WTC11 (cell line): ENCODE measurements around the gene ANKRD13A. TPM values are rescaled to one million over a fixed set of nuclear protein-coding genes. Genes with fewer than 3 reads are reported as not detected.
"Not testable (repeated sequence)": the region's sequence is repeated elsewhere in the genome, so short reads cannot be mapped to it uniquely, and the experiment has no call there.

Source experiments
- ATAC-seq: fragments of 200-7000 bp; cut with Tn5 transposase; 2 replicates; pipeline ENCODE4 v1.10.0; 2021; ENCODE audit warnings: mild to moderate bottlenecking, moderate library complexity
- CTCF ChIA-PET: fragments of 300-600 bp; sonication (Branson Sonifier 250); formaldehyde crosslinking; loops from one replicate; lab custom pipeline; 2021; ENCODE audit warnings: antibody characterized with exemption; lab: Charles Lee
- POLR2A ChIA-PET: fragments of 350-600 bp; sonication (Branson Sonifier 250); formaldehyde crosslinking; loops from one replicate; lab custom pipeline; 2021; ENCODE audit warnings: antibody characterized with exemption; lab: Charles Lee
- DNase-seq: peaks from one replicate; pipeline ENCODE4 v3.0.0; 2021; ENCODE audit warnings: low spot score
- H3K27ac Mint-ChIP-seq: 2 replicates; pipeline ENCODE4 v1.8.0; 2021; ENCODE audit warnings: mixed read lengths
- H3K27me3 Mint-ChIP-seq: 2 replicates; pipeline ENCODE4 v1.8.0; 2021; ENCODE audit warnings: low read depth, mild to moderate bottlenecking, moderate library complexity, mixed read lengths
- H3K36me3 Mint-ChIP-seq: 2 replicates; pipeline ENCODE4 v1.8.0; 2021; ENCODE audit warnings: mixed read lengths
- H3K4me1 Mint-ChIP-seq: 2 replicates; pipeline ENCODE4 v1.8.0; 2022; ENCODE audit warnings: mixed read lengths
- H3K4me3 Mint-ChIP-seq: 2 replicates; pipeline ENCODE4 v1.8.0; 2021; ENCODE audit warnings: mild to moderate bottlenecking, moderate library complexity, mixed read lengths
- H3K9me3 Mint-ChIP-seq: 2 replicates; pipeline ENCODE4 v1.8.0; 2021; ENCODE audit warnings: mixed read lengths
- ESRRA ChIP-seq: sonication (generic); formaldehyde crosslinking; IDR thresholded peaks from 2 replicates; pipeline ENCODE4 v1.8.1; 2022; ENCODE audit warnings: mild to moderate bottlenecking, missing genetic modification reagents, borderline replicate concordance
- FOXJ3 ChIP-seq: sonication (generic); formaldehyde crosslinking; IDR thresholded peaks from 2 replicates; pipeline ENCODE4 v1.9.0; 2021; ENCODE audit warnings: missing genetic modification reagents, mild to moderate bottlenecking, borderline replicate concordance
- GABPB1 ChIP-seq: sonication (generic); formaldehyde crosslinking; IDR thresholded peaks from 2 replicates; pipeline ENCODE4 v1.8.1; 2023; ENCODE audit warnings: mild to moderate bottlenecking, missing genetic modification reagents
- MXD4 ChIP-seq: fragments of 250-450 bp; sonication (Bioruptor Pico); IDR thresholded peaks from 2 replicates; pipeline ENCODE4 v1.8.0; 2021; ENCODE audit warnings: mild to moderate bottlenecking, moderate library complexity, borderline replicate concordance
- NFATC4 ChIP-seq: fragments of 250-450 bp; sonication (Bioruptor Pico); IDR thresholded peaks from 2 replicates; pipeline ENCODE4 v1.9.0; 2021; ENCODE audit warnings: mild to moderate bottlenecking
- ZNF121 ChIP-seq: sonication (generic); formaldehyde crosslinking; IDR thresholded peaks from 2 replicates; pipeline ENCODE4 v1.8.0; 2023; ENCODE audit warnings: missing genetic modification reagents
- ZNF396 ChIP-seq: fragments of 250-450 bp; sonication (Bioruptor Pico); IDR thresholded peaks from 2 replicates; pipeline ENCODE4 v1.8.0; 2021; ENCODE audit warnings: mild to moderate bottlenecking, moderate library complexity, borderline replicate concordance
- ZNF423 ChIP-seq: fragments of 250-450 bp; sonication (Bioruptor Pico); IDR thresholded peaks from 2 replicates; pipeline ENCODE4 v2.1.2; 2022; ENCODE audit warnings: mild to moderate bottlenecking, moderate library complexity
- ZNF671 ChIP-seq: fragments of 250-450 bp; sonication (Bioruptor Pico); IDR thresholded peaks from 2 replicates; pipeline ENCODE4 v1.8.0; 2021; ENCODE audit warnings: mild to moderate bottlenecking
- total RNA-seq: library from RNA; stranded (reverse); gene quantifications from 3 replicates; pipeline ENCODE4 v1.2.3, GENCODE V29; 2021
- TF ChIP-seq, protein P1 (sequence below): sonication (generic); formaldehyde crosslinking; IDR thresholded peaks from 2 replicates; pipeline ENCODE4 v1.8.1; 2022; ENCODE audit warnings: low read depth, mild to moderate bottlenecking, moderate library complexity, missing genetic modification reagents, borderline replicate concordance
- TF ChIP-seq, protein P2 (sequence below): sonication (generic); formaldehyde crosslinking; IDR thresholded peaks from 2 replicates; pipeline ENCODE4 v1.8.1; 2022; ENCODE audit warnings: missing genetic modification reagents, borderline replicate concordance
- TF ChIP-seq, protein P3 (sequence below): sonication (generic); formaldehyde crosslinking; IDR thresholded peaks from 2 replicates; pipeline ENCODE4 v1.8.1; 2022; ENCODE audit warnings: mild to moderate bottlenecking, missing genetic modification reagents, moderate library complexity, borderline replicate concordance
- TF ChIP-seq, protein P4 (sequence below): sonication (generic); formaldehyde crosslinking; IDR thresholded peaks from 2 replicates; pipeline ENCODE4 v1.8.0; 2022; ENCODE audit warnings: mild to moderate bottlenecking, missing genetic modification reagents
- TF ChIP-seq, protein P5 (sequence below): sonication (generic); formaldehyde crosslinking; IDR thresholded peaks from 2 replicates; pipeline ENCODE4 v1.8.1; 2023; ENCODE audit warnings: mild to moderate bottlenecking, missing genetic modification reagents, moderate library complexity
- TF ChIP-seq, protein P6 (sequence below): sonication (generic); formaldehyde crosslinking; IDR thresholded peaks from 2 replicates; pipeline ENCODE4 v1.8.1; 2023; ENCODE audit warnings: mild to moderate bottlenecking, moderate library complexity, missing genetic modification reagents

Gene ANKRD13A
- total RNA-seq, 1 experiment from 2014 or later = 22.4 TPM

DNA sequence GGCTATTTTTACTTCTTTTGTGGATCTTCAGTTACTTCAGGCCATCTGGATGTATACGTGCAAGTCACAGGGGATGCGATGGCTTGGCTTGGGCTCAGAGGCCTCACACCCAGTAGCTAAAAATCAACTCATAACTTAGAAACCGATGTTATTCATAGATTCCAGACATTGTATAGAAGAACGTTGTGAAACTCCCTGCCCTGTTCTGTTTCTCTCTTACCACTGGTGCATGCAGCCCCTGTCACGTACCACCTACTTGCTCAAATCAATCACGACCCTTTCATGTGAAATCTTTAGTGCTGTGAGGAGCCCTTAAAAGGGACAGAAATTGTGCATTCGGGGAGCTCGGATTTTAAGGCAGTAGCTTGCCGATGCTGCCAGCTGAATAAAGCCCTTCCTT is 50.4 kb downstream of the ANKRD13A start:
- H3K27me3 Mint-ChIP-seq, H3K36me3 Mint-ChIP-seq, ATAC-seq, H3K9me3 Mint-ChIP-seq, H3K27ac Mint-ChIP-seq, POLR2A ChIA-PET, CTCF ChIA-PET, DNase-seq: not testable (repeated sequence)
- H3K4me3 Mint-ChIP-seq = peak overlapping the region; percentile 90
- peaks cover 15% of the 10 kb centered on the region for H3K4me1 Mint-ChIP-seq

DNA sequence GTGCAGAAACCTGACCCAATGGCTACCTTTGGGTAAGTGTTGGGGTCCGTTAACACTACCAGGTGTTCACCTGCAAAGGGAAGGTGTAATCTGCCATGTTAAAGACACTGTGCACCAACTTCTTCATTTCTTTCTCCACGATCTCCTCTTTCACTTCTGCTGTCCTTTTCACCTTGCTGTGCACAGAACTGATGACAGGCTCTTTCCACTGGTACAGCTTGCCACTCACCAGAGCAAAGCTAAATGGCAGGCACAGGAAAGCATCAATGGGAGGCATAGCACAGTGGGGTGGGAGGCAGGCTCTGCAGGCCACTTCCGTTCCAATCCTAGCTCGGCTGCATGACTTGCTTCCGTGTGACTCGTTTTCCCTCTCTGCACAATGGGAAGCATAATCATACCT is 51.7 kb downstream of the ANKRD13A start:
- H3K4me3 Mint-ChIP-seq = no peak overlapping the region
- H3K4me1 Mint-ChIP-seq = peaks cover 15% of the 10 kb centered on the region
- ATAC-seq (no peak), DNase-seq (no peak)
- TF ChIP-seq, protein P1, sequence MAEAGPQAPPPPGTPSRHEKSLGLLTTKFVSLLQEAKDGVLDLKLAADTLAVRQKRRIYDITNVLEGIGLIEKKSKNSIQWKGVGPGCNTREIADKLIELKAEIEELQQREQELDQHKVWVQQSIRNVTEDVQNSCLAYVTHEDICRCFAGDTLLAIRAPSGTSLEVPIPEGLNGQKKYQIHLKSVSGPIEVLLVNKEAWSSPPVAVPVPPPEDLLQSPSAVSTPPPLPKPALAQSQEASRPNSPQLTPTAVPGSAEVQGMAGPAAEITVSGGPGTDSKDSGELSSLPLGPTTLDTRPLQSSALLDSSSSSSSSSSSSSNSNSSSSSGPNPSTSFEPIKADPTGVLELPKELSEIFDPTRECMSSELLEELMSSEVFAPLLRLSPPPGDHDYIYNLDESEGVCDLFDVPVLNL (CRISPR knock-in tag) = no peak
- TF ChIP-seq, protein P2, sequence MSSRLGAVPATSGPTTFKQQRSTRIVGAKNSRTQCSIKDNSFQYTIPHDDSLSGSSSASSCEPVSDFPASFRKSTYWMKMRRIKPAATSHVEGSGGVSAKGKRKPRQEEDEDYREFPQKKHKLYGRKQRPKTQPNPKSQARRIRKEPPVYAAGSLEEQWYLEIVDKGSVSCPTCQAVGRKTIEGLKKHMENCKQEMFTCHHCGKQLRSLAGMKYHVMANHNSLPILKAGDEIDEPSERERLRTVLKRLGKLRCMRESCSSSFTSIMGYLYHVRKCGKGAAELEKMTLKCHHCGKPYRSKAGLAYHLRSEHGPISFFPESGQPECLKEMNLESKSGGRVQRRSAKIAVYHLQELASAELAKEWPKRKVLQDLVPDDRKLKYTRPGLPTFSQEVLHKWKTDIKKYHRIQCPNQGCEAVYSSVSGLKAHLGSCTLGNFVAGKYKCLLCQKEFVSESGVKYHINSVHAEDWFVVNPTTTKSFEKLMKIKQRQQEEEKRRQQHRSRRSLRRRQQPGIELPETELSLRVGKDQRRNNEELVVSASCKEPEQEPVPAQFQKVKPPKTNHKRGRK = no peak
- no peak for TF ChIP-seq ZNF396
- TF ChIP-seq MXD4 = no peak
- TF ChIP-seq, protein P3, sequence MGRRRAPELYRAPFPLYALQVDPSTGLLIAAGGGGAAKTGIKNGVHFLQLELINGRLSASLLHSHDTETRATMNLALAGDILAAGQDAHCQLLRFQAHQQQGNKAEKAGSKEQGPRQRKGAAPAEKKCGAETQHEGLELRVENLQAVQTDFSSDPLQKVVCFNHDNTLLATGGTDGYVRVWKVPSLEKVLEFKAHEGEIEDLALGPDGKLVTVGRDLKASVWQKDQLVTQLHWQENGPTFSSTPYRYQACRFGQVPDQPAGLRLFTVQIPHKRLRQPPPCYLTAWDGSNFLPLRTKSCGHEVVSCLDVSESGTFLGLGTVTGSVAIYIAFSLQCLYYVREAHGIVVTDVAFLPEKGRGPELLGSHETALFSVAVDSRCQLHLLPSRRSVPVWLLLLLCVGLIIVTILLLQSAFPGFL = no peak
- TF ChIP-seq GABPB1 = no peak
- TF ChIP-seq, protein P4, sequence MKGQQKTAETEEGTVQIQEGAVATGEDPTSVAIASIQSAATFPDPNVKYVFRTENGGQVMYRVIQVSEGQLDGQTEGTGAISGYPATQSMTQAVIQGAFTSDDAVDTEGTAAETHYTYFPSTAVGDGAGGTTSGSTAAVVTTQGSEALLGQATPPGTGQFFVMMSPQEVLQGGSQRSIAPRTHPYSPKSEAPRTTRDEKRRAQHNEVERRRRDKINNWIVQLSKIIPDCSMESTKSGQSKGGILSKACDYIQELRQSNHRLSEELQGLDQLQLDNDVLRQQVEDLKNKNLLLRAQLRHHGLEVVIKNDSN (CRISPR knock-in tag) = no peak
- no peak for TF ChIP-seq ZNF671 (CRISPR knock-in tag)
- no peak for TF ChIP-seq ESRRA
- TF ChIP-seq ZNF423 = no peak
- TF ChIP-seq FOXJ3 (CRISPR knock-in tag) = no peak
- TF ChIP-seq, protein P5, sequence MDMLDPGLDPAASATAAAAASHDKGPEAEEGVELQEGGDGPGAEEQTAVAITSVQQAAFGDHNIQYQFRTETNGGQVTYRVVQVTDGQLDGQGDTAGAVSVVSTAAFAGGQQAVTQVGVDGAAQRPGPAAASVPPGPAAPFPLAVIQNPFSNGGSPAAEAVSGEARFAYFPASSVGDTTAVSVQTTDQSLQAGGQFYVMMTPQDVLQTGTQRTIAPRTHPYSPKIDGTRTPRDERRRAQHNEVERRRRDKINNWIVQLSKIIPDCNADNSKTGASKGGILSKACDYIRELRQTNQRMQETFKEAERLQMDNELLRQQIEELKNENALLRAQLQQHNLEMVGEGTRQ (CRISPR knock-in tag) = no peak
- no peak for TF ChIP-seq ZNF121 (CRISPR knock-in tag)
- no peak for TF ChIP-seq NFATC4 (CRISPR knock-in tag)
- TF ChIP-seq, protein P6, sequence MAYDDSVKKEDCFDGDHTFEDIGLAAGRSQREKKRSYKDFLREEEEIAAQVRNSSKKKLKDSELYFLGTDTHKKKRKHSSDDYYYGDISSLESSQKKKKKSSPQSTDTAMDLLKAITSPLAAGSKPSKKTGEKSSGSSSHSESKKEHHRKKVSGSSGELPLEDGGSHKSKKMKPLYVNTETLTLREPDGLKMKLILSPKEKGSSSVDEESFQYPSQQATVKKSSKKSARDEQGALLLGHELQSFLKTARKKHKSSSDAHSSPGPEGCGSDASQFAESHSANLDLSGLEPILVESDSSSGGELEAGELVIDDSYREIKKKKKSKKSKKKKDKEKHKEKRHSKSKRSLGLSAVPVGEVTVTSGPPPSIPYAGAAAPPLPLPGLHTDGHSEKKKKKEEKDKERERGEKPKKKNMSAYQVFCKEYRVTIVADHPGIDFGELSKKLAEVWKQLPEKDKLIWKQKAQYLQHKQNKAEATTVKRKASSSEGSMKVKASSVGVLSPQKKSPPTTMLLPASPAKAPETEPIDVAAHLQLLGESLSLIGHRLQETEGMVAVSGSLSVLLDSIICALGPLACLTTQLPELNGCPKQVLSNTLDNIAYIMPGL (CRISPR knock-in tag) = no peak
- H3K36me3 Mint-ChIP-seq = no peaks in the 10 kb centered on the region
- peaks cover 8% of the 10 kb centered on the region for H3K27me3 Mint-ChIP-seq
- ChIA-PET POLR2A (no interaction called here), CTCF (interaction anchor here (1.0 kb wide), 1 partner anchor 103 kb away, joined by 3 read pairs; no protein-coding TSS in a partner anchor)
- H3K9me3 Mint-ChIP-seq = no peaks in the 10 kb centered on the region
- no peak overlapping the region for H3K27ac Mint-ChIP-seq

DNA sequence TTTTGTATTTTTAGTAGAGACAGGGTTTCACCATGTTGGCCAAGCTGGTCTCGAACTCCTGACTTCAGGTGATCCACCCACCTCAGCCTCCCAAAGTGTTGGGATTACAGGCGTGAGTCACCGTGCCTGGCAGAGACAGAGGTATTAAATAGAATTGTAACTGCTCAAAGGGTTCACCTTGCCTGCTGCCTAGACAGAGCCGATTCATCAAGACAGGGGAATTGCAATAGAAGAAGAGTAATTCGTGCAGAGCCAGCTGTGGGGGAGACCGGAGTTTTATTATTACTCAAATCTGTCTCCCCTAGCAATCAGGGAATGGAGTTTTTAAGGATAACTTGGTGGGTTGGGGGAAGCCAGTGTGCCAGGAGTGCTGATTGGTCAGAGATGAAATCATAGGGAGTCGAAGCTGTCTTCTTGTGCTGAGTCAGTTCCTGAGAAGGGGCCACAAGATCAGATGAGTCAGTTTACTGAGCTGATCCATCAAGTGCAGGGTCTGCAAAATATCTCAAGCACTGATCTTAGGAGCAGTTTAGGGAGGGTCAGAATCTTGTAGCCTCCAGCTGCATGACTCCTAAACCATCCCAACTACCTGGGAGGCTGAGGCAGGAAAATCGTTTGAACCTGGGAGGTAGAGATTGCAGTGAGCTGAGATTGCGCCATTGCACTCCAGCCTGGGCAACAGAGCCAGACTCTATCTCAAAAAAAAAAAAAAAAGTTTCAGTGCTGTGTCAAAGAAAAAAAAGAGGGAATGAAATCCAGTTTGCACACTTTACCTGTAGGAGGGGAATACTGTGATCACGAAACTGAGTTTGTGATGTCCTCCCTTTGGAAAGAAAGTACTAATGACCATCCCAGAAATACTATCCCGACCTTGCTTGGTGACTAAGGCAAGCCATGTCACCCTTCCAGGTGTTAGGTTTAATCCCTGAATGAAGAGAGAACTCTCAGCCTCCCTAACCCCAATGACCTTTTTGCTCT is 56.4 kb downstream of the ANKRD13A start:
- CTCF ChIA-PET = interaction anchor here (0.6 to 1.3 kb wide), 2 partner anchors 31 to 189 kb away, joined by 3 read pairs; no protein-coding TSS in a partner anchor
- H3K4me1 Mint-ChIP-seq, H3K4me3 Mint-ChIP-seq, POLR2A ChIA-PET, H3K27ac Mint-ChIP-seq, DNase-seq, ATAC-seq, H3K36me3 Mint-ChIP-seq, H3K9me3 Mint-ChIP-seq: not testable (repeated sequence)
- peaks cover 22% of the 10 kb centered on the region for H3K27me3 Mint-ChIP-seq

DNA sequence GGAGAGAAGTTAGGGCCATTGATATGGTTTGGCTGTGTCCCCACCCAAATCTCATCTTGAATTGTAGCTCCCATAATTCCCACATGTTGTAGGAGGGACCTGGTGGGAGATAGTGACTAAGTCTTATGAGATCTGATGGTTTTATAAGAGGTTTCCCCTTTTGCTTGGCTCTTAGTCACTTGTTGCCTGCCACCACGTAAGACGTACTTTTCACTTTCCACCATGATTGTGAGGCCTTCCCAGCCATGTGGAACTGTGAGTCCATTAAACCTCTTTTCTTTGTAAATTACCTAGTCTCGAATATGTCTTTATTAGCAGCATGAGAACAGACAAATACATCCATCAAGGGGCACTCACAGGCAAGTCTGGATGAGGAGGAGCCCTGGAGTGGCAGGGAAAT is 57.4 kb downstream of the ANKRD13A start:
- H3K9me3 Mint-ChIP-seq, H3K4me1 Mint-ChIP-seq, ATAC-seq, H3K4me3 Mint-ChIP-seq, DNase-seq, POLR2A ChIA-PET, H3K27ac Mint-ChIP-seq, H3K36me3 Mint-ChIP-seq: not testable (repeated sequence)
- H3K27me3 Mint-ChIP-seq = peaks cover 26% of the 10 kb centered on the region
- CTCF ChIA-PET = interaction anchor here (1.3 kb wide), 1 partner anchor 32 kb away, joined by 3 read pairs; no protein-coding TSS in a partner anchor
